NT2/D1 (cell line): Measurements from ENCODE around the gene CDCA8.

Source experiments
- YY1 ChIP-seq: IDR thresholded peaks from 2 replicates; pipeline ENCODE4 v1.6.1; 2011; ENCODE audit not compliant: insufficient read length, insufficient read depth
- ZNF274 ChIP-seq: IDR thresholded peaks from 2 replicates; pipeline ENCODE4 v1.6.1; 2011; ENCODE audit warnings: mild to moderate bottlenecking, low read depth, low read length

DNA sequence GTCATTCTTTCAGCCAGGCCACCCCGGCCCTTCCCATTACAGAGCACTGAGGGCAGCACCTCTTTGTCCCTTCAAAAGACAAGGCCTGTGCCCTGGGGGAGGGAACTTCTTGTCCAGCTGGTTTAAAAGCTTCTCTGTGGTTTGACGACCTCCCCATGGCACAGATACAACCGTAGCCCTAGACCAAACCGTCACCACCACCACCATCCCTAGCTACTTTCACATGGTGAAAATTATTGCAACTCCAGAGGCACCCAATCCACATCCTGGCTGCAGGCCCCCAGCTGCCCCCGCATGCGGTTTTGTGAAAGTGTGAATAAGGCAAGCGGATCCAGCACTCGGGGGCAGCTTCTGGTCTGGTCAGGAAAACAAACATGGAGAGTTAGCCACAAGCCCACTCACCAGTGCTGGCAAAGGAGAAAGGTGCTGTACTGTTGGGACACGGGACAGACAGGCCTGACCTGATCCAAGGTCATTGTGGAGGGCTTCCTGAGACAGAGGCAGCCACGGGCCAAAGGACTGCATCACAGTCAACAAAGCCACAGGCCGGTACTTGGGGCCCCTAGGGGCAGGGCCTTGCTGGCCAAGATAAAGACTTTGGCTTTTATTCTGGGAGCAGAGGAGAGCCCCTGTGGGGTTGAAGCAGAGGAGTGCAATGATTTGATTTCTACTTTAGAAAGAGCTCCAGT is 31.2 kb downstream of the CDCA8 start:
- TF ChIP-seq ZNF274 (no peak), YY1 (no peak)
